T-helper 9 cell (primary cell): ENCODE results near the gene PRRC2B.
"Not testable (repeated sequence)": the region's sequence is repeated elsewhere in the genome, so short reads cannot be mapped to it uniquely, and the experiment has no call there.

Experiments
- DNase-seq: peaks from one replicate; pipeline ENCODE4 v3.0.0-alpha.2; 2020

The PRRC2B gene

DNA sequence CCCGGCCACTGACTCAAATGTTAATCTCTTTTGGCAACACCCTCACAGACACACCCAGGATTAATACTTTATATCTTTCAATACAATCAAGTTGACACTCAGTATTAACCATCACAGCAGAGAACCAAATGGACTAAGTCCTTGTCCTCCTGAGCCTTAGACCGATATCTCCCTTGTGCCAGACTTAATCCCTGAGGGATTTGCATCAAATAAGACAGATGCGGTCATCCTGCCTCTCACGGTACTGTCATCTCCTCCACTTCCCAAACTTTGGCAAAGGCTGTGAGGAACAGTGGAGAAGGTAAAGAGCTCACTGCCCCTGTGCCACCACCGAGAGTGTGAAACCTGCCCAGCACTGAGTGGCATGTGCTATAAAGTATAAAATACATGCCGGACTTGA, 6.5 kb upstream of the PRRC2B start:
- DNase-seq, result no peak

DNA sequence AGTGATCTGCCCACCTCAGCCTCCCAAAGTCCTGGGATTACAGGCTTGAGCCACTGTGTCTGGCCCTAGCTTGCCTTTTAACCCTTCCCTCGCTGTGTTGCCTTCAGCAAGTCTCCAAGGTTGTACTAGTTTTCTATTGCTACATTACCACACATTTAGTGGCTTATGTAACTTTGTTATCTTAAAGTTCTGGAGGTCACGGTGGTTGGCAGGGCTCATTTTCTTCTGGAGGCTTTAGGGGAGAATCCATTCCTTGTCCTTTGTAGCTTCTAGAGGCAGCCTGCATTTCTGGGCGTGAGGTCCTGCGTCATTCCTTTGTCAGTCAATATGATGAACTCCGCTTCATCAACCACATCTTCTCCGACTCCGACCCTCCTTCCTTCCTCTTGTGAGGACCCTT, 2.9 kb upstream of the PRRC2B start:
- DNase-seq, result no peak

DNA sequence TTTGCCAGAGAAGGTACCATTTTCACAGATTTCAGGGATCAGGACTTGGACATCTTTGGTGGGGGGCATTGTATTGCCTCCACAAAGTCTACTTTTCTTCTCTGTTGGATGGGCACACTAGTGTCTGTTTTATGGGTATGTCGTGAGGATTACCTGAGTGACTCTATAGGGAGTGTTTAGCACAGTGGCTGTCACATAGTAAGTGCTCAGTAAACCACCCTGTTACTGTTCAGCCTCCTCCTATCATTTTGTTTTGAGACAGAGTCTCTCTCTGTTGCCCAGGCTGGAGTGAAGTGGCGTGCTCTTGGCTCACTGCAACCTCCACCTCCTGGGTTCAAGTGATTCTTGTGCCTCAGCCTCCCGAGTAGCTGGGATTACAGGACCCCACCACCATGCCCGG, 2.4 kb upstream of the PRRC2B start:
- DNase-seq, result no peak

DNA sequence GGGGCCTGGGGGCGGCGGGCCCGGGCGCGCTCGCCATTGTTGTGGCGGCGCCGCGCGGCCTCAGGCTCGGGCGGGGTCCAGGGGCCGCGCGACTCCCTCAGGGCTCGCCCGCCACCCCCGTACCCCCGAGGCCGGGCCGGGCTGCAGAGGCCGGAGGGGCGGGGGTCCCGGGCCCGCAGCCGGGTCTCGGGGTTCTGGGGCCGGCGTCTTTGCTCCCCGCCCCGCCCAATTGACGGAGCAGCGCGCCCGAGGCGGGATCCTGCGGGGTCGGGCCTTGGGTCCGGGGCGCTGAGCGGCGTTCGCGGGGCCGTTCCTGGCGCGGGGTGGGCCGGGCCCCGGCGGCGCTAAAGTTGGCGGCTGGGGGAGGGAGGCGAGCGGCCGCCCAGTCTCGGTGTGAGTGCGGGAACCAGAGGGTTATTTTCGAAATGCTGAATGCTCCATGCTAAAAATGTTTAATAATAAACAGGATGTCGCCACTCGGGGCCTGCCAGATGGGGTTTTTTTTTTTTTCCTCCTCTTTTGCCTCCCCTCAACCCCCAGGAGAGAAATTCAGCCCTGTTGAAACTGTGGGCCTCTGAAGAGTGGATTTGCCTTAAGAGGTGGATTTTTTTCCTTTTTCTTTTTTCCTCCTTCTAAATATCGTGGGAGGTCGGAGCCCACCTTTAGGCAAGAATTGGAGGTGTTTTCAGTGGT, 724 bp downstream of the PRRC2B start:
- peak; percentile 36 for DNase-seq

DNA sequence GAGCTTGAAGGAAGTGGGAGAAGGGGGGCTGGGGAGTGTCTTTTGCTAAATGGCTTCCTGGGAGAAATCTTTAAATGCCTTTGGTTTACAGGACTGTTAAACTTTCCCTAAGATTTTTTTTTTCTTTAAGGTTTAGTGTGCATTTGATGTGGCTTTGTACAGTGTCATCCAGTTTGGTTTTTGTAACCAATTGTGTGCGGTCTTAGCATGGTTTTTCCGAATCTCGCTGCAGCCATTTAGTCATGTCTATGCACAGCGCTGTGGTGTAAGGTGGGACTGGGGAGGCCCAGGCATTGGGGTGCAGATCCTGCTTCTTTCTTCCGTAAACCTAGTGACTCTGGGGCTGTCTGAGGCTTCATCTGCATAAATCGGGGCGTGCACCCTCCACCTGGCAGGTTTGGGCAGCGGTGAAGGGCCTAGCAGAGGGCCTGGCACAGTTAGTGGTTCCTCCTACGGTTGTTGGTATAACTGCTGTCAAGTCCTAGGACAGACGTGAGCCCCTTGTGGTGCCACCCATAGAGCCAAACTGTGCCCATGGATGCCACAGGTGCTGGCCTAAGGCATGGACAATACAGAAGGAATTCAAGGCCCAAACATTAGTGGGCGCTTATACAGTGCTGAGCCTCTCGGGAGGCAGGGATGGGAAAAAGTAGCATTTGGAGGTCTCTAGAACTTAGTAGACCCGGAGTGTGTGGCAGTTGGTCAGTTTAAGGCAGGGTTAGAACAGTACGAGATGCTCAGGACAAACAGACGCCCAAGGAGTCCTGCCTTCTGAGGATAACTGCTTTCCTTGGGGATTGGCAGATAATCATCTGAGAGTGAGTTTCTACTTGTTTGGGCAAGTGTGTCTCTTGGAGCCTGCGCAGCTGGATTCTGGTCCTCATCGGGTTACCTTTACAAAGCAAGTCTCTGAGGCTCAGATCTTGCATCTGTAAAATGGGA, 1.5 kb downstream of the PRRC2B start:
- peak; percentile 65 for DNase-seq

DNA sequence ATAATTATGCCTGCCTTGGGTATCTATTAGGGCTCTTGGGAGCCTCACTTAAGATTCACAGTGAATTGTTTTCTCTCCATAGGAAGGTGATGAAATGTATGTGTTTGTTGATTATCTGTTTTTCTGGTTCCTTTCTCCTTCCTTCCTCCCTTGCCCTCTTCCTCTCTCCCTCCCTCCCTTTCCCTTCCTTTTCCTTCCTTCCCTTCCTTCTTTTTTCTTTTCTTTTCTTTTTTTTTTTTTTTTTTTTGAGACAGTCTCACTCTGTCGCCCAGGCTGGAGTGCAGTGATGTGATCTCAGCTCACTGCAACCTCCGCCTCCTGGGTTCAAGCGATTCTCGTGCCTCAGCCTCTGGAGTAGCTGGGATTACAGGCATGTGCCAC, 2.2 kb downstream of the PRRC2B start:
- DNase-seq, result not testable (repeated sequence)

DNA sequence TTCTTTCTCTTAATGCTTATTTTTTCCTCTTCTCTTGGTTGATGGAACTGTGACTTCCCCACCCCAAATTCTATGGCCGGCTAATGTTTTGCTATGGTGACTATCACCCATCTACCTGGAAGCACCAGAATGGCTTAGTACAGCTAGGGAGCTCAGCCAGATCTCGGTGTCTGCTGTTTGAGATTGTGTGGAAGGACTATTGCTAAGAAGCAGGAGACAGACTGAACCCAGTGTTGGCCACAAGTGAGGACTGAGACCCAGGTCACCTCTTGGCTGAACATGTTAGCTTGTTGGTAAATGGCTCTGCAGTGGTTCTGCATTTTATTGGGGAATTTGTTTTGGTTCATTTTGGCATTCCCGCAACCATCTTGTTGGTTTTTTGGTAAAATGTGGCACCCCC, 2.7 kb downstream of the PRRC2B start:
- DNase-seq, result no peak

DNA sequence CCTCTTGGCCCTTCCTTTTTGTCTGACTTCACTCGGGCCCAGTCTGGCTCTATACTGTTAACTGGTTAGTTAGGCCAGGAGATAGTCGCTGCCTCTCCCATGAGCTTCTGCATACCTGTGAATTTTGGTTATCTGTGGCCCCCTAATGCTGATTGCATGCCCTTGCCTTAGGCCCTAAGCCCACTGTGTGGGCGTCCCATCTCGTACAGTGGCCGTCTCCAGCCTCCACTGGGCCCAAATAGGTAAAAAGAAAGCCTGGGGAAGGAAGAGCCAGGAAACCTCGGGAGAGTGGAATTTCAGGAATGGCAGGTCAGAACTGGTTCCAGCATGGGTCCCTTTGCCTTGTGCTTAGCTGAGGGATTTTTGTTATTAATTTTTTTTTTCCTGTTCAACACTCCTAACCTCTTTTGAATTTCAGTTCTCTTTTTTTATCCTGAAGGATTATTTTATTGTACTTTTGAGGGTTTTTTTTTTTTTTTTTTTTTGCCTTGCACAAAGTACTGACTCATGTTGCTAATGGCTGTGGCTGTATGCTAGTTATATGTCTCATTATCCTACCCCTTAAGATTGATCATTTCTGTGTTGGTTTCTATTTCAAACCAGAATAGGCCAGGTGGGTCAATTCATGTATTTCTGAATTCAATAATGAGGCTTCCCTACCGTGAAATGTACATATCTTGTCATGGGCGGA, 3.4 kb downstream of the PRRC2B start:
- DNase-seq, result no peak

DNA sequence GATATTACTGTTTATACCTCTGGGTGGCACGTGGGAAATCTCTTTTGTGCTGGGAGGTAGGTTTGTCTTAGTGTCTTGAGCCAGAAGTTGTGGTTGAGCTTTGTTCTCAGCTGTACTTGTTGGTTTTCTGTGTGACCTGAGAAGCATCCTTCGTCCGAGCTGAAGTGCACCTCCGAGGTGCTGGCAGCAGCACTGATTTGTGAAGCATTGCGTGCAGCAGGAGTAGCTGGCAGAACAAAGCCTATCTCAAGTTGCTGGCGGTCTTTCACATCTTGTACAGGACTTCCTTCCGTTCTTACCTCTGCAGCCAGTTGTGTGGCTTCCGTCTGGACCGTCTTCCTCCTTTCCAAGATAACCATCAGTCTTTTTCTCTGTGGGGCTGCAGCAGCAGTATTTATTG, 4.3 kb downstream of the PRRC2B start:
- DNase-seq, result peak; percentile 49

DNA sequence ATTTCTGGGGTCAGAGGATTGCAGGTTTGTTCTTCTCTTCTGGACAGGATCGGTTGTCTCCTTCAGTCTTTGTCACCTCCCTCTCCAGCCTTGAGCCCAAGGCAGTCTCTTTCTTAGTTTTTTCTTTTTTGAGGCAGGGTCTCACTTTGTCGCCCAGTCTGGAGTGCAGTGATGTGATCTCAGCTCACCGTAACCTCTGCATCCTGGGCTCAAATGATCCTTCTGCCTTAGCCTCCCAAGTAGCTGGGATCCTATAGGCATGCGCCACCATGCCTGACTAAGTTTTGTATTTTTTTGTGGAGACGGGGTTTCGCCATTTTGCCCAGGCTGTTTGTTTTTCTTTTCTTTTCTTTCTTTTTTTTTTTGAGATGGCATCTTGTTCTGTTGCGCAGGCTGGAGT, 6.1 kb downstream of the PRRC2B start:
- no peak for DNase-seq

DNA sequence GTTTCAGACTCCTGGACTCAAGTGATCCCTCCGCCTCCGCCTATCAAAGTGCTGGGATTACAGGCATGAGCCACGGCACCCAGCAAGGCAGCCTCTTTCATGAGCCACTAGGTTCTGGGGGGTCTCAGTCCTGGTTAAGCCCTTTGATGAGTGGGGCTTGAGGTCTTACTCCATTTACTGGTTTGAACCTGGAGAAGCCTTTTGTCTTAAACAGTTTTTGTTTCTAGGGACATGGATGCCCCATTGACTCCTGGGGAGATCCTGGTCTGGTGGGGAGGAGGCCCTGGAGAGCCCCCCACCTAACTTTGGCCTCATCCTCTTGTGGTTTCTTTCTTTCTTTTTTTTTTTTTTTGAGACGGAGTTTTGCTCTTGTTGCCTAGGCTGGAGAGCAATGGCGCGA, 6.7 kb downstream of the PRRC2B start:
- DNase-seq, result no peak

DNA sequence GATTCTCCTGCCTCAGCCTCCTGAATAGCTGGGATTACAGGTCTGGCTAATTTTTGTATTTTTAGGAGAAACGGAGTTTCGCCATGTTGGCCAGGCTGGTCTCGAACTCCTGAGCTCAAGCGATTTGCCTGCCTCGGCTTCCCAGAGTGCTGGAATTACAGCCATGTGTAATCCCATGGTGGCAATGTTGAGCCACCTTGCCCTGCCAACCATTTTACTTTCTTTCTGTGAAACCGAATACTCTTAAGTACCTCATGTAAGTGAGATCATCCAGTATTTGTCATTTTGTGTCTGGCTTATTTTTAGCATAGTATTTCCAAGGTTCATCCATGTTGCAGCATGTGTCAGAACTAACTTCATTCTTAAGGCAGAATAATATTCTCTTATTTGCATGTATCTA, 8.2 kb downstream of the PRRC2B start:
- DNase-seq, result no peak

DNA sequence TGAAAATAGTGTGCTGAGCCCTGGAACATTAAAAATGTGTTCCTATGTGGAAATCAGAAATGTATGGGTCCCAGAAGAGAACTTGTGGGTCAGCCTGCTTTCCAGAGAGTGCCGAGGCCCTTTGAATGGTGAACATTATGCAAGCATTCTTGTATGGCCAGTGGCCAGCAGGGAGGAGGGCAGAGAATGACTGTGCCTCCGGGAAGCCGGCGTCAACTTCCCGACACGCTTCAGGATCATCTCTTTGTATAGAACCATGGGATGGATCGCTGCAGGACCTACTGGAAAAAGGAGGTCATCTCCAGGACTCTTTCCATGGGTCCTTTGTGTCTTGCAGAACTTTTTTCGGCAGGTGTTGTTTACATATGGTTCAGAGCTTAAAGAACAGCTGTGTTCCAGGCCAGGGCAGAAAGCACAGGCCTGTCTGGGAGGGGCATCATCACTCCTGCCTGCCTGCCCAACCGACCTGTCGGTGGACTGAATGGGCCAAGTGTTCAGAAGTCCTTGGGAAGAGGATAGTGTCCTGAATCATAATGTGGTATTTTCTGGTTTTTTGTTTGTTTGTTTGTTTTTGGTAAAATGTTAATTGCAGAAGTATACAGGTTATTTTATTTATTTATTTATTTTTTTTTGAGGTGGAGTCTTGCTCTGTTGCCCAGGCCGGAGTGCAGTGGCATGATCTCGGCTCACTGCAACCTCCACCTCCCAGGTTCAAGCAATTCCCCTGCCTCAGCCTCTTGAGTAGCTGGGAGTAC, 9.0 kb downstream of the PRRC2B start:
- no peak for DNase-seq

DNA sequence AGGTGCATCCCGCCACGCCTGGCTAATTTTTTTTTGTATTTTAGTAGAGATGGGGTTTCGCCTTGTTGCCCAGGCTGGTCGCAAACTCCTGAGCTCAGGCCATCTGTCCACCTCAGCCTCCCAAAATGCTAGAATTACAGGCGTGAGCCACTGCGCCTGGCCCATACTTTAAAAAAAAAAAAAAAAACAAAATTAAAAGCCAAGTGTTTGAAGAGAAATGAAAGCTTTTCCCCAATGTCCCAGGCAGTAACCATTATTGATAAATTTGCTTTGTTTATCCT, 9.5 kb downstream of the PRRC2B start:
- no peak for DNase-seq

DNA sequence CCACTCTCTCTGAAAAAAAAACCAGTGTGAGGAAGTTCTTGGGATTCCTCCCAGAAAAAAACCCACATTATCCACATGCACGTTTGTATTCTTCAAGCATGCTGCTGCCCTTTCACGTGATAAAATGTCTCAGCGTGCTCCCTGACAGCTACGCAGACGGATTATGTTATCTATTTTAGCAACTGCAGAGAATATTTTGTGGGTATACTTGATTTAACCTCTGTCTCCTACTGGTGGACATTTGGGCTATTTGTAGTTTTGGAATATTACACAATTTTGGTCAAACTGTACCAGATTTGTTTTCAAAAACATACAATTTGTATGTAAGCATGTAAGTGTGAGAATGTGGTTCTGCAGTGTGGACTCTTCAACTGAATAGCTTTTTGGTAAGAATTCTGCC, 10.7 kb downstream of the PRRC2B start:
- no peak for DNase-seq

DNA sequence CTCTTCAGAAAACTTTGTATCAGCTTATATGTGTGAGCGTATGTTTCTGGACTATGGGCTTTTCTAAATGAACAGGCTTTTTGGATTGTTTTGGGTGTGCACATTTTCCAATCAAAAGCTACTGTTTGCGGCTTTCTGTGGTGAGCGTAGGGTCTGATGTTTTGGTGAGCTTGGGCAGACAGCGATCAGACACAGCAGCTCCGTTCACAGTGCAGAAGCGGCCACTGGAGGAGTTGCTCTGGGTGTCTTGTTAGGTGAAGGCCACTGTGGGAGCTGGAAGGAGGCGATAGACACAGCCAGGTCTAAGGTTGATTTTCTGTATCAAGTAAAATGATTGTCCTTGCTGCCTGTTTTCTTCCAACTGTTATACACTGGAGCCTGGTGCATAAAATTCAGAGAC, 11.1 kb downstream of the PRRC2B start:
- DNase-seq, result no peak

DNA sequence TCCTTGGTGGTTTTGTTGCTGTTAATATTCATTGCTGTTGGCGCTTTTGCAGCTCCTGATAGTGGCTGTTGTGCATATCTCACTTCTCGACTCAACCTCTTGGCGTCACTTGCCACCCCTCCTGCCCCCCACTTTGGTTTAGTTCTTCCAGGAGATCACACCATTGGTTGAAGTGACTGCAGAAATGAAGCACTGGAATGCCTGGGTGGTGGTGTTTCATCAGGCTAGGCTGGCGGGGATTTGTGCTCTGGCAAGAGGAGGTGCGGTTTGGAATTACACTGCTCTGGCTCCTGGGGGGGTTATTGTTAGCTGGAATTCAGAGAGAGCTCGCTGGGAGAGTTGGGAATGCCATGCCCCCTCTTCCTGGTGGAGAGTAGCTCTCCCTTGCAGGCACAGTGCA, 11.5 kb downstream of the PRRC2B start:
- no peak for DNase-seq

DNA sequence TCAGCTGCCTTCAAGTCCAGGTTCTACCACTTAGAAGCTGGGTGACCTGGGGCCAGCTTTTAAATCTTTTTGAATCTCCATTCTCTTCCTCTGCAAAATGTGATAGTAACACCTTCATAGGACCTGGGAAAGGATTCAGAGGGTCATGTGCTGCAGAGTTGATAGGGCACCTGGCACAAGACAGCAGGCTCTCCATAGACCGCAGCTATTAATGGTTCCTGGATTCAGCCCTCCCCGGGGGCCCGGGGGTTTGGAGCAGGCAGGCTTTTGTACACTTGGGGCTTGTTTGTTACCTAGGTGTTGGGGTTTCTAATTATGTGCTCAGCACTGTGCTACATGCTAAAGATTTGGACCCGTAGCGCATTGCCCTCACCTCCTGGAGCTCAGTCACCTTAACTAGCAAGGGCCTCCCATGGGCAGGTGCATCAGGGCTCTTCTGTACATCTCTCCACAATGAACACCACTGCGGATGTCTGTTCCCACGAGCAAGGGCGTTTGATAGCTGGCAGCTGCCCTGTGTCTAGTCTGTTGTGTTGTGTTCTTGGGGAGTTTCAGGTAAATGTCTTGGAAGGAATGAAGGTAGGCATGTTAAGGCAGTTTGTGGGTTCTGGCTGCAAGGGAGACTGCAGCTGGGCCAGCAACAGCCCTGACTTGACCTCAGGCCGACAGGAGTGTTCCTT, 12.1 kb downstream of the PRRC2B start:
- DNase-seq, result no peak

DNA sequence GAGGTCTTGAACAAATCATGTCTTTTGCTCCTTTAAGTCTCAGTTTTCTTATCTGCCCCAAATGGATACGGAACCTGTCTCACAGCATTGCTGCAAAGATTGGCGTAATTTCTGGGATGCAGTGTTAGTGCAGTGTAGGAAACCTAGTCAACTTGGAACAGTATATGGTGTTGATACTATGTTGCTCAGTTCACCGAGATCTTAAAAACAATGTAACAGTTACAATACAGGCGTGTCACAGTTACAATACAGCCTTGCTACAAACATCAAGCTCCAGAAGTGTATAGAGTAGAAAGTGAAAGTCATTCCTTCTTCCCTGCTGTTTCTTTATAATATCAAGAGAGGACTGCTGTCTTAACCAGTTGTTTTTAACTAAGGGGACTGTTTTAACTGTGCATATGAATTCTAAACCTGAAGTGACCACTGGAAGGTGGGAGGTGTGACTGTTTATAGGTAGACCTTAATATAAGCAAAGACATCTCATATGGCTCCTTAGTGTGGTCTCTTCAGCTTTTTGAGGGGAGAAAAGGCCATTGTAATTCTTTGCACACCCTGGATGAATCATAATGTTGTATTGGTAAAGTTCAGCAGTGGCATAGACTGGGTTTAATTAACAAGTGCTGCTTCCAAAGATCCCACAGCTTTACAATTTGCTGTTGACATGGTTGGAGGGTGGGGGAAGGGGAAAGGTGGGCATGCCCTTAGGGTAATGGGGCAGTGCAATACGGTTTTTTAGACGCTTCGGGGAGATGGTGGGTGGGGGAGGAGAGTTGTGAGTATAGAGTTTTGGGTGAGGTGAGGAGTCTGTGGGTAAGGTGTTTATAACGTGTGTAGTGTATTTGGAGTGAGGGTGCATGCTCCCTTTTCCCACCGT, 12.9 kb downstream of the PRRC2B start:
- no peak for DNase-seq

DNA sequence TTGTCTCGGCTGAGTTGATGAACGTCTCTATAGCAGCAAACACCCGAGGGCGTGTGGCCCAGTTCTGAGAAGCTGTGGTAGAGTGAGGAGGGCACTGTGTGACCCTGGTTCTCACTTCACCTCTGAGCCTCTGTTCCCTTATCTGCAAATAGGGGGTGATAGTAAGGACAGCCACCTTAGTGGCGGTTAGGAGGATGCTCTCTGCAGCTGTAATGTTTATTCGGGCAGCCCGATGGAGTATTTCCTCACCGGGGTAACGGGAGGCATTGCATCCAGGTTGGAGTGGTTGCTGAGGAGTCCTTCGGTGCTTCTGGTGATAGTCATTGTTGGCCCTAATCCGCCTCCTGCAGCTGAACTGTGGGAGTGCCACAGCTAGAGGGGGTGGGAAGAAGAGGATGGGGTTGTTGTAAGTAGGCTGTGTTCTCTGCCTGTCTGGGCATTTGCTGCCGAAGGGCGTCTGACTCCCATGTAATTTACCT, 13.9 kb downstream of the PRRC2B start:
- peak; percentile 34 for DNase-seq

DNA sequence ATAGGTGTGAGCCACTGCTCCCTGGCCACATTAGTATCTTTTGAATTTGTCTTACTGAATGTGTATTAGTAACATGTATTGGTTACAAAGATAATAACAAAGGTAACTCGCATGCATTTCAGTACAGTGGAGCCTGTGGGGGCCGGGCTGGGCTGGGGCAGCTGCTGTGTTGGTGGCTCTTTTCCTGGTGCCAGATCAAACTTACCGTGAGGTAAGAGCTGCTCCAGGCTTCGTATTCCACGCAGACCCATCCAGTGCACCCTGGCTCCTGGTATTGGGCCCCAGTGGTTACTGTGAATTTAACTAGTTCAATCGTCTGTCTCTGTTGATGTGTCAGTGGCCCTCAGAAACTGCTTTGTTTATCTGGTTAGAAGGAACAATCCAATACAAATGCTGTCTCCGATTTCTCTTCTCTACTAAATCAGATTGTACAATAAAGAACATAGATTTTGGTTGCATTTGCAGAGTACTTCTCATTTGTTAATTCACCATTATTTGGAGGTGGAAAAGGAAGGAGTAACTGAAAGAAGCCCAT, 15.6 kb downstream of the PRRC2B start:
- no peak for DNase-seq
